ENCODE results near the gene MTA3. TPM values are rescaled to one million over a fixed set of nuclear protein-coding genes. Genes with fewer than 3 reads are reported as not detected.
"Not testable (repeated sequence)": the region's sequence is repeated elsewhere in the genome, so short reads cannot be mapped to it uniquely, and the experiment has no call there.

MTA3 gene
- 21.4 TPM for total RNA-seq
- long read RNA-seq, transcript MTA3-205 (14 exons, 2,202 nt) = minor isoform, 15 of 42 reads
- long read RNA-seq, transcript MTA3-204 (14 exons, 2,041 nt) = major isoform, 18 of 42 reads
- long read RNA-seq, partial matches to known transcripts = 3 of 42 reads
- long read RNA-seq, other reads (novel, unspliced or antisense) = 6 of 42 reads

- intact Hi-C loops (cut with DNase I) = no loop called here
Measured at GRCh38 chr2:42568401-42569115, at the start of gene MTA3. Gene MTA3 (plus strand): TSS chr2:42568632. CDS start chr2:42568746, 114 bp downstream.

DNA sequence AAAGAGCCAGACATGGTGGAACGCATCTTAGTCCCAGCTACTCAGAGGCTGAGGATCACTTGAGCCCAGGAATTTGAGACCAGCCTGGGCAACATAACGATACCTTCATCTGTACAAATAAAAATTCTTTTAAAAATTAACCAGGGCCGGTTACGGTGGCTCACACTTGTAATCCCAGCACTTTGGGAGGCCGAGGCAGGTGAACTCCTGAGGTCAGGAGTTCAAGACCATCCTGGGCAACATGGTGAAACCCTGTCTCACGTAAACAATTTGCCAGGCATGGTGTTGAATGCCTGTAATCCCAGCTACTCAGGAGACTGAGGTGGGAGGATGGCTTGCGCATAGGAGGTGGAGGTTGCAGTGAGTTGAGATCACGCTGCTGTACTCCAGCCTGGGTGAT is 48.8 kb upstream of the MTA3 start:
- intact Hi-C loops (cut with DNase I) = no loop called here
- no peak for DNase-seq (ENCODE audit: low spot score)

More at GRCh38 chr2:42568401-42569115, at the start of gene MTA3:
- DNase-seq (ENCODE audit: low spot score) = peak; percentile 82

DNA sequence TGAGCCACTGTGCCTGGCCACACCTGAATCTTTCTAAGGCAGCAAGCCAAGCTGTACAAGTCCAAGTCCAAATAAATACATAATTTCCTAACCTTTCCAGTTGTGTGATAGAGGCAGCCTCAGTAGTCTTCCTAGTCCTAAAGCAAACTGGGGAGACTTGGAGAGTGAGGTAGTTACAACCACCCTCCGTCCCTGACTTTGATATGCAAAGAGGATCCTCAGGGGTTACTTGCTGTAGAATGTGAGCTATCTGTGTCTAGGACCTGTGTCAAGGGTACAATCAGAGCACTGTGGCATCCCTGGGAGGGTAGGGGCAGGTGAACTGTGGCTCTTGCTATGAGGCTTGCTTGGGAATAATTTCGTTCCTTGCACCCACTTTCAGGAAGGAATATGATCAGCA is 46.4 kb upstream of the MTA3 start:
- no peak for DNase-seq (ENCODE audit: low spot score)
- intact Hi-C loops (cut with DNase I) = no loop called here

DNA sequence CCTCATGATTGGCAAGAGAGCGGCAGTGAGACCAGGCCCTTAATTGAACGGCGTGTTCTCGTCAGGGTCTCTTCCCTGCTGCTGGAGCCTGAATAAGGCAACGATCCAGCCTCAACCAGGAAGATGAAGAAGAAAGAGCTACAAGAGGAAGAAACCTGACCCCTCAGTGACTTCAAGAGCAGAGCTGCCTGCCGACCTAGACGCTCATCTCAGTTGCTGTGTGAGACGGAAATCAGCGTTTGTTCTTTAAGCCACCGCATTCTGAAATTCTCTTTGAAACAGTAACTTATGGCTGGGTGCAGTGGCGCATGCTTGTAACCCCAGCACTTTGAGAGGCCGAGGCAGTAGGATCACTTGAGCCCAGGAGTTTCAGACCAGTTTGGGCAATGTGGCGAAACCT is 45.1 kb upstream of the MTA3 start:
- intact Hi-C loops (cut with DNase I) = no loop called here
- no peak for DNase-seq (ENCODE audit: low spot score)

DNA sequence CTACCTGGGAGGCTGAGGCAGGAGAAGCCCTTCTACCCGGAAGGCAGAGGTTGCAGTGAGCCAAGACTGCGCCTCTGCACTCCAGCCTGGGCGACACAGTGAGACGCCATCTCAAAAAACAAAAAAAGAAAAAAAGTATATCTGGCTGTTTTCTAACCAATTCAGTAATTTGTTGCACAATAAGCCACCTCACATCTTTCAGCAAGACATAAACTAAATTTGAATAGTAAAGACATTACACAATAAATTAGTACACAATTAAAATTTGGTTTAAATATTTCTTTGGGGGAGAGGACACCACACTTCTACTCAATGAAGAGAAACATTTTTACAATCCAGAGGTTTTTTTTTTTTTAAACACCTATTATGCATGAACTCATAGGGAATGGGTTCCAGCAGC is 36.0 kb upstream of the MTA3 start:
- intact Hi-C loops (cut with DNase I) = no loop called here
- DNase-seq (ENCODE audit: low spot score) = no peak

DNA sequence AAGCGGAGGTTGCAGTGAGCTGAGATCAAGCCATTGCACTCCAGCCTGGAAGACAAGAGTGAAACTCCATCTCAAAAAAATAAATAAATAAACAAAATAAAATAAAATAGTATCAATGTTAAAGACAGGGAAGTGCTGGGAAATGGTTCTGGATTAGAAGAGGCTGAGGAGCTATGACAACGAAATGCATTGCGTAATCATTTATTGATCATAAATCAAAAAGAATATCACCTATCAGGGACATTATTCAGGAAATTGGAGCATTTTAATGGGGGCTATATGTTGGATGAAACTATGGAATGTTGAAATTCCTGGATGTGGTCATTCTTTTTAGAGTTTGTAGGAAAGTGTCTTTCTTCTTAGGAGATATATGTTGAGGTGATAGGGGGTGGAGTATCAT is 30.9 kb upstream of the MTA3 start:
- intact Hi-C loops (cut with DNase I) = no loop called here
- DNase-seq (ENCODE audit: low spot score) = no peak

- no peak for DNase-seq (ENCODE audit: low spot score)
- intact Hi-C loops (cut with DNase I) = no loop called here
Measured at GRCh38 chr2:42542871-42543270, 25.6 kb upstream of the MTA3 start.

- intact Hi-C loops (cut with DNase I) = no loop called here
- DNase-seq (ENCODE audit: low spot score) = no peak
Measured at GRCh38 chr2:42545023-42545721, 23.3 kb upstream of the MTA3 start.

DNA sequence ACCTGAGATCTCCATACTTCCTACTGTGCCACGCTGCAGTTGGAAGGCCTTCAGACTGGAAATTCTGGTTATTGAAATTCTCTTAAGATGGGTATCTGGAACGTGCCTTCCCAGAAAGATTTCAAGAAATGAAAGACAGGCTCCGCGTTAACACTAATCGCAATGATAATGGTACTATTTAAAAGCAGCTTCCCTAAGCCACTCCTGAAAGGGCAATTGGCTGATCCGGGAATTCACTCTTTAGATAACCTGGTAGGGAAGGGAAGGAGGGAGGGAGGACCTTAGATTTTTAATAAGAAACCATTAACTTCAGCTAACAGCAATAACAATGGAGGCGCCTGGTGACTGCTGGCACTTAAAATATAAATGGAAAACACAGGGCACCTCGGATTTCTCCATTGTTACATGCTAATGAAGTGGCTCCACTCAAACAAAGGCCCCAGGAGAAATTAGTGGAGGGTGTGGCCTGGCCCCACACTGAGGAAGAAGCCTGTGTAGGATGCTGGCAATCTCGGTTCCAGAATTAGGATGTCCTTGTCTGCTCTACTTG is 22.5 kb upstream of the MTA3 start:
- intact Hi-C loops (cut with DNase I) = no loop called here
- DNase-seq (ENCODE audit: low spot score) = no peak

GRCh38 chr2:42547014-42547413 is 21.4 kb upstream of the MTA3 start:
- intact Hi-C loops (cut with DNase I) = no loop called here

DNA sequence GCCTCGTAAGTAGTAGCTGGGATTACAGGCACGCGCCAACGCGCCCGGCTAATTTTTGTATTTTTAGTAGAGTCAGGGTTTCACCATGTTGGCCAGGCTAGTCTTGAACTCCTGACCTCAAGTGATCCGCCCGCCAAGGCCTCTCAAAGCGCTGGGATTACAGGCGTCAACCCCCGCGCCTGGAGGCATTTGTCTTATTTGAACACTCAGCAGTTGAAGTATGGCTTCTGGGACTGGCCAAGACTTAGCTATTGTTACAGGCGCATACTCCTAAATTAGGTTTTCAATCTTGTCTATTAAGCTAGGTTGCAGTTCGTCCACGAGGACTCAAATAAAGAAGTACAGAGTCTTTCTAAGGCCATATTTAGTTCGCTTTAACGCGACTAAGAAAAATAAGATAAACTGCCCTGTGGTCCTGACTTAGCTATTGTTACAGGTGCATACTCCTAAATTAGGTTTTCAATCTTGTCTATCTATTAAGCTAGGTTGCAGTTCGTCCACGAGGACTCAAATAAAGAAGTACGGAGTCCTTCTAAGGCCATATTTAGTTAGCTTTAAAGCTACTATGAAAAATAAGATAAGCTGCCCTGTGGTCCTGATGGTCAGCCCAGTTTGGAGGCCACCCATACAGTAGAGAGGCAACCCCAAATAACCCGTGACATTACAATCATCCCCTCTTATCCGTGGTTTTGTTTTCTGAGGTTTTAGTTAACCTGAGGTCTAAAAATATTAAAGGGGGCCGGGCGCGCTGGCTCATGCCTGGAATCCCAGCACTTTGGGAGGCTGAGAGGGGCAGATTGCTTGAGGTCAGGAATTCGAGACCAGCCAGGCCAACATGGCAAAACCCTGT is 20.8 kb upstream of the MTA3 start:
- intact Hi-C loops (cut with DNase I) = no loop called here
- DNase-seq (ENCODE audit: low spot score) = no peak

More at GRCh38 chr2:42547014-42547413, 21.4 kb upstream of the MTA3 start:
- DNase-seq (ENCODE audit: low spot score) = no peak

DNA sequence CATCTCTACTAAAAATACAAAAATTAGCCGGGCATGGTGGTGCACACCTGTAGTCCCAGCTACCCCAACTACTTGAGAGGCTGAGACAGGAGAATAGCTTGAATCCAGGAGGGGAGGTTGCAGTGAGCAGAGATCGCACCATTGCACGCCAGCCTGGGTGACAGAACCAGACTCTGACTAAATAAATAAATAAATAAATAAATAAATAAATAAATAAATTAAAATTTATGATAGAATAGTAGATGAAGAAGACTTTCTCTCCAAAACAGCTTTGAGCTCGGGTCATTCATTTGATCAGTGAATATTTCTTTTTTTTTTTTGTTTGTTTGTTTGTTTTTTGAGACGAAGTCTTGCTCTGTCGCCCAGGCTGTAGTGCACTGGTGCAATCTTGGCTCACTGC is 17.6 kb upstream of the MTA3 start:
- intact Hi-C loops (cut with DNase I) = no loop called here
- no peak for DNase-seq (ENCODE audit: low spot score)

- intact Hi-C loops (cut with DNase I) = no loop called here
- no peak for DNase-seq (ENCODE audit: low spot score)
Measured at GRCh38 chr2:42554392-42554791, 14.0 kb upstream of the MTA3 start.

DNA sequence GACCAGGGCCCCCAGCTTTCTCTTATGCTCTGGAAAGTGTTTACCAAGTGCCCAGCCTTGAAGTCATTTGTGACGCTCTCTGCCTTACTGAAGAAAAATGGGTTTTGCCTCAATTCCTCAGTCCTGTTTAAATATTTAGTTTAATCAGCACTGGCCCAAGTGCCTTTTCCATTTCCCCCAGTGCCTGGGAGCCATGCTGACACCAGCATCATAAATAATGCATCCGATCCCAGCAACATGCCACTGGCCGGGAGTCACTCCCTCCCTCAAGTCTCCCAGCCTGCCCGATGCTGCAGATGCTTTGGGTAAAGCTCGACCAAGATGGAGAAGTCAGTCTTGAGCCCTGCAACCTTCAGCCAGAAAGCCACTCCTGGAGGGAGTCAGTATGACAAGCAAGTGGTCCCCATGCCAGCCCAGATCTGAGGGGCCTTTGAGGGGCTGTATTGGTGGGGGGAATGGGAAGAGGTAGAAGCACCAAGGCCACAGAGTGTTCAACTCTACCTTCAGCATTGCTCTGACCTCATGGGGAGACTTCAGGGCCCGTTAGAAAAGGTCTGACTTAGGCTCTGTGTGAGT is 12.0 kb upstream of the MTA3 start:
- DNase-seq (ENCODE audit: low spot score) = no peak
- intact Hi-C loops (cut with DNase I) = no loop called here

- intact Hi-C loops (cut with DNase I) = no loop called here
Measured at GRCh38 chr2:42557306-42557705, 11.1 kb upstream of the MTA3 start.

DNA sequence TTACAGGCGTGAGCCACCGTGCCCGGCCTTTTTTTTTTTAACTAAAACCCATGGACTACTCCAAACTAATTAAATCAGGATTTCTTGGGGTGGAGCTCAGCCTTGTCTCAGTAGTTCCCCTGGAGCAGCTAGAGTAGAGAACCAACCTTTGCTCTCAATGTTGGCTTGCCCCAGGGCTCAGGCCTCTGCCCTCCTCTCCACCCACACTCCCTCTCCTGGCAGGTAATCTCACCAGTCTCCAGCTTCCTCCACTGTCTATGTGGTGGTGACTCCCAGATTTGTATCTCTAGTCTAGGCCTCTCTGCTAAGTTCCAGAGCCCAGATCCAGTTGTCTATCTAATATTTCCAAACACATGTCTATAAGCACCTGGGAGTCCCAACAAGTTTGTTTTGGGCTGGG is 9.6 kb upstream of the MTA3 start:
- peak; percentile 39 for DNase-seq (ENCODE audit: low spot score)
- intact Hi-C loops (cut with DNase I) = no loop called here

More at GRCh38 chr2:42557306-42557705, 11.1 kb upstream of the MTA3 start:
- no peak for DNase-seq (ENCODE audit: low spot score)

DNA sequence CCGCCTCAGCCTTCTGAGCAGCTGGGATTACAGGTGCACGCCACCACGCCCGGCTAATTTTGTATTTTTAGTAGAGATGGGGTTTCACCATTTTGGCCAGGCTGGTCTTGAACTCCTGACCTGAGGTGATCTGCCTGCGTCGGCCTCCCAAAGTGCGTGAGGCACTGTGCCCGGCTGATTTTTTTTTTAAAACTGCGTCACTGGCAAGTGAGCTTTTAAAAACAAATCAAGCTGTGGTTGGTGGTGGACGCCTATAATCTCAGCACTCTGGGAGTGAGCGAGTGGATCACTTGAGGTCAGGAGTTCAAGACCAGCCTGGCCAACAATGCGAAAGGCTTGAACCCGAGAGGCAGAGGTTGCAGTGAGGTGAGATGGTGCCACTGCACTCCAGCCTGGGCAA is 8.3 kb upstream of the MTA3 start:
- DNase-seq (ENCODE audit: low spot score) = peak; percentile 3
- intact Hi-C loops (cut with DNase I) = not testable (repeated sequence)

DNA sequence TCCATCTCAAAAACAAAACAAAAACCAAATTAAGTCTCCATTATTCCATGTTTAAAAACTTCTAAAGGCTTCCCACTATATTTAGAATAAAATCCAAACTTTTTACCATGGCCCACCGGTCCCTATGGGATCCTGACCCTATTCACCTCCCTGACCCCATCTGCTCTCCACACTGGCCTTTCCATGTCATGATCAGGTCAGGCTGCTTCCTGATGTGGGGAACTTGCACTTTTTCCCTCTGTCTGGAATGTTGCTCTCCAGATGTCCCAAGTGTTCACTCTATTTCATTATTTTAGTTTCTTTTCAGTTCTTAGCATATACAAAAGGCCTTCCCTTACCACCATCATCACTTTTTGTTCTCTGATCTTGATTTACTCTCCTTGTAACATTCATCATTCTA is 7.5 kb upstream of the MTA3 start:
- intact Hi-C loops (cut with DNase I) = no loop called here
- no peak for DNase-seq (ENCODE audit: low spot score)

DNA sequence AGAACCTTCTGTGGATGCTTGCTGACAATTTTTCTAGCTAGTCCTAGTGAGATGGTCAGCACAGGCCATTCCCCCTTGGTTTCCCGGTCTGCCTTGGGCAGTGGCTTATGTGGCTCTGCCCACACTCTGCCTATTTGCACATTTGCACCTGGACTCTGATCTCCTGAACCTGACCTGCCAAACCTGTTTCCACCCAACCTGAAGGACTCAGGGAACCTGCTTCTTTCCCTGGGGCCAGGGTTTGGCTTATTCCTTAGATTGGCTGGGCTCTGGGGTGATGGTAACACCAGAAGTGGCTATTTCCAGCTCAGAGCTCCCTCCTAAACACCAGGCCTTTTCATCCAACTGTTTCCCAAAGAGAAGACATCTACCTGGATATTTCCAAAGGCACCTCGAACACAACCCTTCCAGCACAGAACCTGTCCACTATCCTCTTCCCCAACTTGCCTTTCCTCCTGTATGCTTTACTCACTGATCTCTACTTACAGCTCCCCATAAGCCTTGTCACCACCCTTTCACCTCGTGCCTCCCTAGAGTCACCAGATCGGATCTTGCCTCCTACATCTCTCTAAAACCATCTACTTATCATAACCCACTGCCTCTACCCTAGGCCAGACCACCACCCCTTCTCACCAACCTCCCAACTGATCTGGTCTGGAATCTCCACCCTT is 5.8 kb upstream of the MTA3 start:
- intact Hi-C loops (cut with DNase I) = no loop called here
- no peak for DNase-seq (ENCODE audit: low spot score)

All from cardiac septum (tissue), 1 donor.